Neural cell (in vitro differentiated cells): Measurements from ENCODE around the gene MRPL42. TPM values are rescaled to one million over a fixed set of nuclear protein-coding genes. Genes with fewer than 3 reads are reported as not detected.

ENCODE experiments used
- H2AFZ ChIP-seq: fragments of 200-600, 300-800 bp; sonication (generic), shearing (Covaris generic); 2 replicates; pipeline ENCODE4 v1.6.0; 2014; ENCODE audit warnings: low read depth, mild to moderate bottlenecking, antibody characterized with exemption, low read length, moderate library complexity
- H3F3A ChIP-seq: fragments of 200-600 bp; shearing (Covaris generic); 2 replicates; pipeline ENCODE4 v1.6.1; 2016; ENCODE audit warnings: mild to moderate bottlenecking, moderate library complexity, mixed read lengths, antibody characterized with exemption, low read length; ENCODE audit not compliant: insufficient read depth, poor library complexity, severe bottlenecking
- H3K27ac ChIP-seq: fragments of 200-600, 300-800 bp; sonication (generic), shearing (Covaris generic); 2 replicates; pipeline ENCODE4 v1.5.1; 2014; ENCODE audit warnings: mild to moderate bottlenecking, low read length, moderate library complexity
- H3K27me3 ChIP-seq: fragments of 300-800, 200-600 bp; sonication (generic), shearing (Covaris generic); 2 replicates; pipeline ENCODE4 v1.6.0; 2014; ENCODE audit warnings: mild to moderate bottlenecking, low read depth, low read length, moderate library complexity; ENCODE audit not compliant: insufficient read depth
- H3K36me3 ChIP-seq: fragments of 300-800, 200-600 bp; sonication (generic), shearing (Covaris generic); 2 replicates; pipeline ENCODE4 v1.5.1; 2014; ENCODE audit warnings: mild to moderate bottlenecking, antibody characterized with exemption, low read length, moderate library complexity; ENCODE audit not compliant: insufficient read depth
- H3K4me2 ChIP-seq: fragments of 300-800, 200-600 bp; sonication (generic), shearing (Covaris generic); 2 replicates; pipeline ENCODE4 v1.6.0; 2014; ENCODE audit warnings: mild to moderate bottlenecking, low read length
- H3K4me3 ChIP-seq: fragments of 300-800, 200-600 bp; sonication (generic), shearing (Covaris generic); 2 replicates; pipeline ENCODE4 v1.5.1; 2014; ENCODE audit warnings: mild to moderate bottlenecking, low read length, moderate library complexity
- H3K79me2 ChIP-seq: fragments of 200-600 bp; shearing (Covaris generic); replicated peaks from 2 replicates; pipeline ENCODE4 v1.6.0; 2014; ENCODE audit warnings: mild to moderate bottlenecking, low read length, moderate library complexity; ENCODE audit not compliant: insufficient read depth
- H3K9ac ChIP-seq: fragments of 300-800, 200-600 bp; sonication (generic), shearing (Covaris generic); 2 replicates; pipeline ENCODE4 v1.6.1; 2016; ENCODE audit warnings: mild to moderate bottlenecking, low read length, mixed read lengths
- H3K9me2 ChIP-seq: fragments of 200-600 bp; shearing (Covaris generic); 2 replicates; pipeline ENCODE4 v1.6.1; 2016; ENCODE audit warnings: mild to moderate bottlenecking, low read length, mixed read lengths; ENCODE audit not compliant: insufficient read depth
- H3K9me3 ChIP-seq: fragments of 200-600, 300-800 bp; sonication (generic), shearing (Covaris generic); 2 replicates; pipeline ENCODE4 v1.6.1; 2016; ENCODE audit warnings: mild to moderate bottlenecking, mixed run types, low read length, moderate library complexity, mixed read lengths
- H4K20me1 ChIP-seq: fragments of 200-600 bp; shearing (Covaris generic); 2 replicates; pipeline ENCODE4 v1.6.1; 2016; ENCODE audit warnings: mild to moderate bottlenecking, mixed run types; ENCODE audit not compliant: insufficient read depth
- CTCF ChIP-seq: fragments of 450-650 bp; IDR thresholded peaks from 2 replicates; pipeline ENCODE4 v1.5.1; 2014; ENCODE audit warnings: antibody characterized with exemption, mild to moderate bottlenecking, moderate library complexity; ENCODE audit not compliant: poor library complexity, severe bottlenecking
- EP300 ChIP-seq: fragments of 450-650 bp; conservative IDR thresholded peaks from 2 replicates; pipeline ENCODE4 v1.6.1; 2014; ENCODE audit warnings: antibody characterized with exemption, mild to moderate bottlenecking, moderate library complexity; ENCODE audit not compliant: poor library complexity, severe bottlenecking
- EZH2 ChIP-seq: fragments of 200-600, 300-800 bp; shearing (Covaris generic), sonication (generic); IDR thresholded peaks from 2 replicates; pipeline ENCODE4 v1.6.1; 2014; ENCODE audit warnings: antibody characterized with exemption, low read length, borderline replicate concordance, mild to moderate bottlenecking; ENCODE audit not compliant: insufficient read depth, poor library complexity, severe bottlenecking
- MXI1 ChIP-seq: fragments of 450-650 bp; conservative IDR thresholded peaks from 2 replicates; pipeline ENCODE4 v1.6.1; 2014; ENCODE audit warnings: antibody characterized with exemption, mild to moderate bottlenecking; ENCODE audit not compliant: poor library complexity, severe bottlenecking
- POLR2AphosphoS5 ChIP-seq: IDR thresholded peaks from 2 replicates; pipeline ENCODE4 v1.6.1; 2012
- RAD21 ChIP-seq: fragments of 450-650 bp; conservative IDR thresholded peaks from 2 replicates; pipeline ENCODE4 v1.6.1; 2014; ENCODE audit warnings: antibody characterized with exemption, mild to moderate bottlenecking, moderate library complexity
- REST ChIP-seq: IDR thresholded peaks from 2 replicates; pipeline ENCODE4 v1.6.1; 2012; ENCODE audit warnings: borderline replicate concordance
- SMC3 ChIP-seq: fragments of 450-650 bp; conservative IDR thresholded peaks from 2 replicates; pipeline ENCODE4 v1.6.1; 2014; ENCODE audit warnings: antibody characterized with exemption, mild to moderate bottlenecking, moderate library complexity; ENCODE audit not compliant: poor library complexity
- TAF1 ChIP-seq: IDR thresholded peaks from 2 replicates; pipeline ENCODE4 v1.6.1; 2012; ENCODE audit warnings: low read depth
- polyA plus RNA-seq: library from polyadenylated mRNA; depleted of rRNA; stranded (reverse); fragments of >200 nt; gene quantifications from 2 replicates; pipeline ENCODE4 v1.2.3, GENCODE V29; 2014

The MRPL42 gene
- polyA plus RNA-seq, 1 donor from 2014 or later: 260 TPM

GRCh38 chr12:93541578-93542225, 74.4 kb downstream of the MRPL42 start:
- Histone ChIP-seq H3K4me2 (no peak overlapping the region), H3F3A (no peaks in the 10 kb centered on the region), H3K27me3 (no peaks in the 10 kb centered on the region), H2AFZ (no peak overlapping the region), H3K9me3 (no peaks in the 10 kb centered on the region), H3K27ac (no peak overlapping the region), H3K4me3 (no peak overlapping the region), H3K79me2 (no peaks in the 10 kb centered on the region), H3K36me3 (no peaks in the 10 kb centered on the region), H4K20me1 (no peaks in the 10 kb centered on the region), H3K9ac (no peak overlapping the region), H3K9me2 (no peaks in the 10 kb centered on the region)
- TF ChIP-seq EZH2: no peak
- TF ChIP-seq EP300: no peak
- no peak for TF ChIP-seq SMC3
- no peak for TF ChIP-seq POLR2AphosphoS5
- no peak for TF ChIP-seq TAF1
- no peak for TF ChIP-seq CTCF
- TF ChIP-seq REST: no peak
- TF ChIP-seq MXI1: no peak
- TF ChIP-seq RAD21: no peak

- TF ChIP-seq SMC3 (no peak), TAF1 (no peak), REST (no peak), EZH2 (no peak), POLR2AphosphoS5 (no peak), RAD21 (no peak), MXI1 (no peak), EP300 (no peak), CTCF (no peak)
- no peaks in the 10 kb centered on the region for H3F3A ChIP-seq
- no peak overlapping the region for H3K4me3 ChIP-seq
- H3K36me3 ChIP-seq: no peaks in the 10 kb centered on the region
- no peaks in the 10 kb centered on the region for H3K79me2 ChIP-seq
- H3K4me2 ChIP-seq: no peak overlapping the region
- no peaks in the 10 kb centered on the region for H3K9me3 ChIP-seq
- H2AFZ ChIP-seq: no peak overlapping the region
- no peaks in the 10 kb centered on the region for H4K20me1 ChIP-seq
- no peak overlapping the region for H3K27ac ChIP-seq
- H3K9ac ChIP-seq: no peak overlapping the region
- no peaks in the 10 kb centered on the region for H3K9me2 ChIP-seq
- H3K27me3 ChIP-seq: no peaks in the 10 kb centered on the region
Observed at GRCh38 chr12:93547778-93548177, 80.5 kb downstream of the MRPL42 start.
